K562 (cell line): ENCODE results near the gene GCNA. TPM values are rescaled to one million over a fixed set of nuclear protein-coding genes. Genes with fewer than 3 reads are reported as not detected.
A peak's percentile ranks its signal among the peaks of the same experiment; 100 is the strongest.

Experiments used
- ATAC-seq: fragments of 200-7000 bp; cut with Tn5 transposase; 3 replicates; pipeline ENCODE4 v1.9.1; 2020; ENCODE audit warnings: moderate library complexity
- BruUV-seq: library from RNA; stranded (reverse); fragments of 400-500 nt; replicated peaks from 2 replicates; lab custom pipeline; 2021; lab: Mats Ljungman, UMichigan
- CTCF ChIA-PET: fragments of 300-600 bp; formaldehyde crosslinking; extraction: SDS; loops from one replicate; lab custom pipeline; 2021; ENCODE audit warnings: low intra/inter-chr PET ratio; lab: Yijun Ruan, JAX
- POLR2A ChIA-PET: fragments of 300-600, 350-650 bp; sonication (Branson Sonifier 250); formaldehyde crosslinking; extraction: SDS; loops from one replicate; lab custom pipeline; 2021; ENCODE audit warnings: antibody characterized with exemption, inconsistent platforms; lab: Yijun Ruan, JAX
- DNase-seq, 4 experiments: peaks; one replicate each; pipeline versions ENCODE4 v3.0.0 to v3.0.0-alpha.2; 2011 to 2018; ENCODE audit warnings: low spot score in 3 of 4, mixed read lengths in 3 of 4; ENCODE audit errors: extremely low read depth in 1 of 4
- FAIRE-seq: peaks from 2 replicates; lab custom pipeline; 2011; peaks lifted over from hg19 to GRCh38; lab: Jason Lieb, UNC
- H2AFZ ChIP-seq: 2 replicates; pipeline ENCODE4 v1.6.0; 2011; ENCODE audit warnings: low read depth, low read length, control low read depth, inconsistent platforms
- H3K27ac ChIP-seq: fragments of 200-600 bp; 3 replicates; pipeline ENCODE4 v1.8.0; 2011; ENCODE audit warnings: low read depth, mild to moderate bottlenecking, control low read depth, inconsistent platforms, low read length, moderate library complexity, mixed read lengths; ENCODE audit errors: extremely low read depth
- H3K27me3 ChIP-seq, 2 experiments: fragments of 300-600 bp in 1 of 2; 2 replicates in 1 of 2; 3 replicates in 1 of 2; pipeline versions ENCODE4 v1.6.0 to v1.8.0; 2011; ENCODE audit warnings: inconsistent platforms in 2 of 2, low read length in 2 of 2, mild to moderate bottlenecking in 1 of 2, mixed read lengths in 1 of 2, moderate library complexity in 1 of 2; ENCODE audit not compliant: control insufficient read depth in 2 of 2, insufficient read depth in 2 of 2
- H3K36me3 ChIP-seq: fragments of 300-600 bp; 3 replicates; pipeline ENCODE4 v1.8.0; 2011; ENCODE audit warnings: mild to moderate bottlenecking, low read length, inconsistent platforms; ENCODE audit not compliant: control insufficient read depth, insufficient read depth
- H3K4me1 ChIP-seq, 2 experiments: fragments of 200-600 bp in 1 of 2; replicated peaks in 1 of 2; 2 replicates in 1 of 2; 3 replicates in 1 of 2; pipeline versions ENCODE4 v1.5.1 to v1.8.0; 2011; ENCODE audit warnings: inconsistent platforms in 2 of 2, low read length in 2 of 2, mild to moderate bottlenecking in 1 of 2, mixed read lengths in 1 of 2, moderate library complexity in 1 of 2; ENCODE audit not compliant: control insufficient read depth in 2 of 2, insufficient read depth in 2 of 2
- H3K4me2 ChIP-seq: 2 replicates; pipeline ENCODE4 v1.6.1; 2011; ENCODE audit warnings: low read length, control low read depth, inconsistent platforms, mixed read lengths; ENCODE audit not compliant: insufficient read depth
- H3K4me3 ChIP-seq: fragments of 200-600 bp; sonication (generic), shearing (Covaris generic); 2 replicates; pipeline ENCODE4 v1.5.1; 2016; ENCODE audit warnings: control low read depth, inconsistent platforms
- H3K79me2 ChIP-seq: fragments of 200-600 bp; 3 replicates; pipeline ENCODE4 v1.8.0; 2011; ENCODE audit warnings: low read length, inconsistent platforms; ENCODE audit not compliant: control insufficient read depth, insufficient read depth
- H3K9ac ChIP-seq, 2 experiments: 2 replicates each; pipeline versions ENCODE4 v1.6.0 to v1.6.1; 2011; ENCODE audit warnings: low read depth in 2 of 2, low read length in 2 of 2, control low read depth in 1 of 2, inconsistent platforms in 1 of 2, mild to moderate bottlenecking in 1 of 2, mixed read lengths in 1 of 2; ENCODE audit not compliant: insufficient read depth in 1 of 2
- H3K9me1 ChIP-seq: one replicate; pipeline ENCODE4 v1.6.0; 2011; ENCODE audit warnings: inconsistent platforms, mild to moderate bottlenecking, low read length, moderate library complexity; ENCODE audit not compliant: control insufficient read depth, insufficient read depth
- H3K9me3 ChIP-seq: replicated peaks from 2 replicates; pipeline ENCODE4 v1.5.1; 2011; ENCODE audit warnings: low read depth, low read length, inconsistent platforms; ENCODE audit not compliant: control insufficient read depth, insufficient read depth
- H4K20me1 ChIP-seq: replicated peaks from 2 replicates; pipeline ENCODE4 v1.6.1; 2011; ENCODE audit warnings: low read length, inconsistent platforms, mixed read lengths; ENCODE audit not compliant: control insufficient read depth, insufficient read depth
- CHD1 ChIP-seq: fragments of 200-600 bp; sonication (generic); IDR thresholded peaks from one replicate; pipeline ENCODE4 v1.6.1; 2012; ENCODE audit warnings: mild to moderate bottlenecking, moderate library complexity, low read length, inconsistent platforms
- DIDO1 ChIP-seq: fragments of 450-650 bp; IDR thresholded peaks from 2 replicates; pipeline ENCODE4 v1.6.1; 2016; ENCODE audit warnings: low read depth, missing biosample characterization, missing genetic modification characterization
- GABPB2 ChIP-seq: fragments of 250-450 bp; sonication (Bioruptor Pico); conservative IDR thresholded peaks from 2 replicates; pipeline ENCODE4 v1.5.1; 2021; ENCODE audit warnings: mild to moderate bottlenecking
- MAZ ChIP-seq, 2 experiments: fragments of 450-650 bp in 1 of 2; sonication (generic) in 1 of 2; formaldehyde crosslinking; IDR thresholded peaks in 1 of 2; conservative IDR thresholded peaks in 1 of 2; 2 replicates each; pipeline versions ENCODE4 v1.4.0 to v1.5.0; 2020; ENCODE audit warnings: mild to moderate bottlenecking in 1 of 2, missing genetic modification reagents in 1 of 2
- NBN ChIP-seq: fragments of 450-650 bp; IDR thresholded peaks from 2 replicates; pipeline ENCODE4 v1.6.1; 2016; ENCODE audit warnings: low read depth, mild to moderate bottlenecking
- POLR2AphosphoS2 ChIP-seq: IDR thresholded peaks from 2 replicates; pipeline ENCODE4 v1.6.1; 2012; ENCODE audit warnings: low read length, improper control_type of control experiment
- SIN3B ChIP-seq: fragments of 450-650 bp; IDR thresholded peaks from 2 replicates; pipeline ENCODE4 v1.6.1; 2017; ENCODE audit warnings: low read depth, mild to moderate bottlenecking, moderate library complexity
- SMARCA4 ChIP-seq: fragments of 450-650 bp; IDR thresholded peaks from 2 replicates; pipeline ENCODE4 v1.6.1; 2016
- SNIP1 ChIP-seq: fragments of 450-650 bp; IDR thresholded peaks from 2 replicates; pipeline ENCODE4 v1.7.1; 2017; ENCODE audit warnings: low read depth, mild to moderate bottlenecking
- ZNF239 ChIP-seq: fragments of 250-450 bp; sonication (Bioruptor Pico); IDR thresholded peaks from 2 replicates; pipeline ENCODE4 v1.4.0; 2020; ENCODE audit warnings: mild to moderate bottlenecking
- ZNF766 ChIP-seq: fragments of 200-800 bp; sonication (Bioruptor generic); conservative IDR thresholded peaks from 2 replicates; pipeline ENCODE4 v1.6.1; 2016; ENCODE audit warnings: missing genetic modification characterization, missing compliant biosample characterization
- WGBS: fragments of 100-300 bp; shearing (Covaris generic); methylation state at CpG from one replicate; pipeline ENCODE4 v1.1.6; 2016; ENCODE audit warnings: low coverage, mixed read lengths; ENCODE audit not compliant: insufficient coverage; ENCODE audit errors: missing lambda C conversion rate; 5-methylcytosine and 5-hydroxymethylcytosine counted together
- in situ Hi-C: fragments of 300-500 bp; cut with MboI; formaldehyde crosslinking; loops from 4 replicates; pipeline ENCODE4 v1.15.0; 2018; ENCODE audit warnings: inconsistent platforms, mixed read lengths
- intact Hi-C: fragments of 100-400 bp; cut with micrococcal nuclease; formaldehyde crosslinking; loops from 2 replicates; pipeline ENCODE4 v1.14.2; 2022
- polyA plus RNA-seq, 8 experiments: library from polyadenylated mRNA; depleted of rRNA in 4 of 8; stranded (reverse) in 5 of 8; unstranded in 3 of 8; fragments of >200 nt; fragmentation: Nextera tagmentation in 2 of 8; fragmentation: Illumina TruSeq in 1 of 8; extraction: Ambion mirVana in 2 of 8; extraction: Trizol in 1 of 8; gene quantifications; 2 replicates each; pipeline versions ENCODE4 v1.2.1 to v1.2.3, GENCODE V29; 2011 to 2014; ENCODE audit warnings: inconsistent platforms in 1 of 8, missing spikeins in 1 of 8
- total RNA-seq, 7 experiments: library from RNA; depleted of rRNA in 6 of 7; stranded (reverse); fragments of >200 nt in 6 of 7; fragmentation: Illumina TruSeq in 2 of 7; extraction: Trizol in 2 of 7; gene quantifications; 2 replicates each; pipeline versions ENCODE4 v1.2.1 to v1.2.3, GENCODE V29; 2011 to 2021; ENCODE audit warnings: low replicate concordance in 1 of 7
- TF ChIP-seq, protein P1 (sequence below): sonication (generic); formaldehyde crosslinking; IDR thresholded peaks from 2 replicates; pipeline ENCODE4 v1.8.0; 2022; ENCODE audit warnings: mild to moderate bottlenecking, missing genetic modification reagents, borderline replicate concordance

The GCNA gene
- total and polyA plus RNA-seq, 9 of the 15 experiments (the other 6 are each of a cell fraction or from before 2014, with no cell fraction given): 0.27 to 1.5 (median 0.86) TPM

DNA sequence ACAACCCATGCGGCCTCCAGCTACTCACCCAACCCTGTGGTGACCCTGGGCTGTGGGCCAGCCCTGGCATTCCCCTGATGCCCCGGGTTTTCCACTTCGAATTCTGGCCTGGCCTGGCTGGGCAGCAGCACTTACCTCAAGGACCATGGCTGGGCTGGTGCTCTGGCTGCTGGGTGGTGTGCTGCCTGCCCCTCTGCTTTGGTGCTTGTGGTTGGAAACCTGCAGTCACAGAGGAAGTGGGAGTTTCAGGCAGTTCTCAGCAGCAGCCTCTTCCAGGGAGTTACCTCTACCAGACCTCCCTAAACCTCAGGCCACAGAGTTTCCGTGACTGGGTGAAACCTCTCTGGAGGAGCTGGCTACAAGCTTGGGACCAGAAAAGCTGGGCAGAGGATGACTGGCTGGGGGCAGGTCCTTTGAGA is 40.1 kb downstream of the GCNA start, which contains the start of gene CXCR3:
Gene CXCR3 (minus strand): TSS at position 209 of the 419 bp plus-strand sequence. CDS start 62 bp downstream, at position 147.
- ATAC-seq: no peak

DNA sequence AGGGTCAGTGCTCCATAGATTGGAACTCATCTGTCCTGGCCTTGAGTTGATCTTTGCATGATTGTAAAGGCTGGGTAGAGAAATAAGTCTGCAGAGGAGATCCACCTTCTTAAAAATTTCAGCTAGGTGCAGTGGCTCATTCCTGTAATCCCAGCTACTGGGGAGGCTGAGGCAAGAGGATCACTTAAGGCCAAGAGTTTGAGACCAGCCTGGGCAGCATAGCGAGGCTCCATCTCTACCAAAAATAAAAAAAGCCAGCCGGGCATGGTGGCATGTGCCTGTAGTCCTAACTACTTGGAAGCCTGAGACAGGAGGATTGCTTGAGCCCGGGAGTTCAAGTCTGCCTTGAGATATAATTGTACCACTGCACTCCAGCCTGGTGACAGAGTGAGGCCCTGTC is 40.5 kb downstream of the GCNA start:
- WGBS: 25% methylated on average over 3 of the region's 3 CpGs
- Histone ChIP-seq H3K4me2 (no peak overlapping the region), H3K9me3 (no peaks in the 10 kb centered on the region), H3K36me3 (no peaks in the 10 kb centered on the region), H3K27me3 (peaks cover 0 to 16% of the 10 kb centered on the region in 2 experiments; a peak in 3 of 5 replicates), H3K9ac (no peak overlapping the region), H3K4me3 (no peak overlapping the region), H3K27ac (no peak overlapping the region), H3K9me1 (no peaks in the 10 kb centered on the region), H4K20me1 (no peaks in the 10 kb centered on the region), H3K4me1 (peaks cover 0 to 18% of the 10 kb centered on the region in 2 experiments; a peak in 2 of 5 replicates), H3K79me2 (no peaks in the 10 kb centered on the region), H2AFZ (no peak overlapping the region)
- ATAC-seq: no peak
- ChIA-PET CTCF (no interaction called here), POLR2A (no interaction called here)
- BruUV-seq: no TSS peak
- intact Hi-C loops (no loop called here), in situ Hi-C loops (no loop called here)
- no peak for FAIRE-seq
- no peak for DNase-seq
- TF ChIP-seq SIN3B (no peak), MAZ (CRISPR knock-in tag; conservative IDR thresholded peaks at IDR 0.05 in 1 of 2, IDR thresholded peaks at IDR 0.05 in 1 of 2) (no peak), ZNF239 (CRISPR knock-in tag) (no peak), SMARCA4 (no peak), CHD1 (no peak), GABPB2 (CRISPR knock-in tag) (no peak), DIDO1 (tag) (no peak), POLR2AphosphoS2 (no peak), NBN (no peak)
- TF ChIP-seq, protein P1, sequence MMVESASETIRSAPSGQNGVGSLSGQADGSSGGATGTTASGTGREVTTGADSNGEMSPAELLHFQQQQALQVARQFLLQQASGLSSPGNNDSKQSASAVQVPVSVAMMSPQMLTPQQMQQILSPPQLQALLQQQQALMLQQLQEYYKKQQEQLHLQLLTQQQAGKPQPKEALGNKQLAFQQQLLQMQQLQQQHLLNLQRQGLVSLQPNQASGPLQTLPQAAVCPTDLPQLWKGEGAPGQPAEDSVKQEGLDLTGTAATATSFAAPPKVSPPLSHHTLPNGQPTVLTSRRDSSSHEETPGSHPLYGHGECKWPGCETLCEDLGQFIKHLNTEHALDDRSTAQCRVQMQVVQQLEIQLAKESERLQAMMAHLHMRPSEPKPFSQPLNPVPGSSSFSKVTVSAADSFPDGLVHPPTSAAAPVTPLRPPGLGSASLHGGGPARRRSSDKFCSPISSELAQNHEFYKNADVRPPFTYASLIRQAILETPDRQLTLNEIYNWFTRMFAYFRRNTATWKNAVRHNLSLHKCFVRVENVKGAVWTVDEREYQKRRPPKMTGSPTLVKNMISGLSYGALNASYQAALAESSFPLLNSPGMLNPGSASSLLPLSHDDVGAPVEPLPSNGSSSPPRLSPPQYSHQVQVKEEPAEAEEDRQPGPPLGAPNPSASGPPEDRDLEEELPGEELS: no peak

More for the DNA sequence above, 40.1 kb downstream of the GCNA start, which contains the start of gene CXCR3:
- Histone ChIP-seq H3K9me1 (no peaks in the 10 kb centered on the region), H3K27ac (no peak within 1 kb of the TSS), H3K36me3 (no peaks in the 10 kb centered on the region), H3K9me3 (no peaks in the 10 kb centered on the region), H3K27me3 (peaks cover 0 to 16% of the 10 kb centered on the region in 2 experiments; a peak in 3 of 5 replicates), H3K9ac (no peak within 1 kb of the TSS; a peak in 1 of 4 replicates), H3K4me1 (peaks cover 0 to 18% of the 10 kb centered on the region in 2 experiments; a peak in 2 of 5 replicates), H2AFZ (no peak within 1 kb of the TSS), H3K4me2 (no peak within 1 kb of the TSS), H3K4me3 (no peak within 1 kb of the TSS), H3K79me2 (no peaks in the 10 kb centered on the region), H4K20me1 (no peaks in the 10 kb centered on the region)
- DNase-seq (no peak), FAIRE-seq (no peak)
- TF ChIP-seq SNIP1 (no peak), ZNF766 (CRISPR knock-in tag) (peak; percentile 64; the same call in 1 of the 2 replicates)
- BruUV-seq: no TSS peak
- ChIA-PET CTCF (no interaction called here), POLR2A (no interaction called here)
- intact Hi-C loops (no loop called here), in situ Hi-C loops (no loop called here)
- 19% methylated on average over 4 of the region's 4 CpGs for WGBS
